ENCODE data around the gene SELL.
"Not testable (repeated sequence)": the region's sequence is repeated elsewhere in the genome, so short reads cannot be mapped to it uniquely, and the experiment has no call there.

Gene SELL

DNA sequence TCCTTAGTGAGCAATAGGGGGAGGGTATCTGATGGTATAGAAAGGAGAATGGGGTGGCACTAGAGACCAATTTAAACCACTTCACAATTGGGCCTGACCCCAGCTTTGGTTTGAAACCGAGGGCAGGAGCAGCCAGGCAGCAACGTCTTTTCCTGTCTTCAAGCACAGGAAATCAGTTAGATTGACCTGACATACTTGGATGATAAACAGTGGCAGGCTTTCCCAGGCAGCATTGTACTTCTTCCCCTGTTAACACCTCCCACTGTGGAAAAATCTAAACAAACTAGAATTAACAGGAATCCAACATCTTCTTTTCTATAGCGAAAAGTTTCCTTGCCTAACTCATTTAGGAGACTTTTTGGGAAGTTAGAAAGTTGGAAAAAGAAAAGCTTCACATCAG, 40.6 kb downstream of the SELL start:
- in situ Hi-C loops (cut with MboI; ENCODE audit: low sequenced_read_pairs, unreplicated experiment), result no loop called here
- TF ChIP-seq, protein P1, sequence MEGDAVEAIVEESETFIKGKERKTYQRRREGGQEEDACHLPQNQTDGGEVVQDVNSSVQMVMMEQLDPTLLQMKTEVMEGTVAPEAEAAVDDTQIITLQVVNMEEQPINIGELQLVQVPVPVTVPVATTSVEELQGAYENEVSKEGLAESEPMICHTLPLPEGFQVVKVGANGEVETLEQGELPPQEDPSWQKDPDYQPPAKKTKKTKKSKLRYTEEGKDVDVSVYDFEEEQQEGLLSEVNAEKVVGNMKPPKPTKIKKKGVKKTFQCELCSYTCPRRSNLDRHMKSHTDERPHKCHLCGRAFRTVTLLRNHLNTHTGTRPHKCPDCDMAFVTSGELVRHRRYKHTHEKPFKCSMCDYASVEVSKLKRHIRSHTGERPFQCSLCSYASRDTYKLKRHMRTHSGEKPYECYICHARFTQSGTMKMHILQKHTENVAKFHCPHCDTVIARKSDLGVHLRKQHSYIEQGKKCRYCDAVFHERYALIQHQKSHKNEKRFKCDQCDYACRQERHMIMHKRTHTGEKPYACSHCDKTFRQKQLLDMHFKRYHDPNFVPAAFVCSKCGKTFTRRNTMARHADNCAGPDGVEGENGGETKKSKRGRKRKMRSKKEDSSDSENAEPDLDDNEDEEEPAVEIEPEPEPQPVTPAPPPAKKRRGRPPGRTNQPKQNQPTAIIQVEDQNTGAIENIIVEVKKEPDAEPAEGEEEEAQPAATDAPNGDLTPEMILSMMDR (IDR thresholded peaks at IDR 0.05; ENCODE audit: borderline replicate concordance, control extremely low read depth, extremely low read depth, insufficient read depth, missing control alignments), result no peak
- DNase-seq (ENCODE audit: low spot score), result no peak

DNA sequence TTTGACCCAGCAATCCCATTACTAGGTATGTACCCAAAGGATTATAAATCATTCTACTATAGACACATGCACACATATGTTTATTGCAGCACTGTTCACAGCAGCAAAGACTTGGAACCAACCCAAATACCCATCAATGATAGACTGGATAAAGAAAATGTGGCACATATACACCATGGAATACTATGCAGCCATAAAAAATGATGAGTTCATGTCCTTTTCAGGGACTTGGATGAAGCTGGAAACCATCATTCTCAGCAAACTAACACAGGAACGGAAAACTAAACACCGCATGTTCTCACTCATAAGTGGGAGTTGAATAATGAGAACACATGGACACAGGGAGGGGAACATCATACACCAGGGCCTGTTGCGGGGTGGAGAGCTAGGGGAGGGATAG, 41.2 kb downstream of the SELL start:
- in situ Hi-C loops (cut with MboI; ENCODE audit: low sequenced_read_pairs, unreplicated experiment); DNase-seq (ENCODE audit: low spot score): not testable (repeated sequence)

DNA sequence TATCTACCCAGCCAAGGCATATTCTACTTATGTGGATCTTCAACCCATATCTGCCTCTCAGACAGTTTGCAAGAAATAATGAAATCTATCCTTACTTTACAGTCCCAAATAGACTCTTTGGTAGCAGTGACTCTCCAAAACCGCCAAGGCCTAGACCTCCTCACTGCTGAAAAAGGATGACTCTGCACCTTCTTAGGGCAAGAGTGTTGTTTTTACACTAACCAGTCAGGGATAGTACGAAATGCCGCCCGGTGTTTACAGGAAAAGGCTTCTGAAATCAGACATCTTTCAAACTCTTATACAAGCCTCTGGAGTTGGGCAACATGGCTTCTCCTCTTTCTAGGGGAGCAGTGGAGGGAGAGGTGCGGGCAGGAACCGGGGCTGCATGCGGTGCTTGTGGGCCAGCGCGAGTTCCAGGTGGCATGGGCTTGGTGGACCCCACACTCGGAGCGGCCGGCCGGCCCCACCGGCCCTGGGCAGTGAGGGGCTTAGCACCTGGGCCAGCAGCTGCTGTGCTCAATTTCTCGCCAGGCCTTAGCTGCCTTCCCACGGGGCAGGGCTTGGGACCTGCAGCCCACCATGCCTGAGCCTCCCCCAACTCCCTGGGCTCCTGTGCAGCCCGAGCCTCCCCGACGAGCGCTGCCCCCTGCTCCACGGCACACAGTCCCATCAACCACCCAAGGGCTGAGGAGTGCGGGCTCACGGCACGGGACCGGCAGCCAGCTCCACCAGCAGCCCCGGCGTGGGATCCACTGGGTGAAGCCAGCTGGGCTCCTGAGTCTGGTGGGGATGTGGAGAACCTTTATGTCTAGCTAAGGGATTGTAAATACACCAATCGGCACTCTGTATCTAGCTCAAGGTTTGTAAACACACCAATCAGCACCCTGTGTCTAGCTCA, 43.5 kb downstream of the SELL start:
- DNase-seq (ENCODE audit: low spot score); in situ Hi-C loops (cut with MboI; ENCODE audit: low sequenced_read_pairs, unreplicated experiment): not testable (repeated sequence)

DNA sequence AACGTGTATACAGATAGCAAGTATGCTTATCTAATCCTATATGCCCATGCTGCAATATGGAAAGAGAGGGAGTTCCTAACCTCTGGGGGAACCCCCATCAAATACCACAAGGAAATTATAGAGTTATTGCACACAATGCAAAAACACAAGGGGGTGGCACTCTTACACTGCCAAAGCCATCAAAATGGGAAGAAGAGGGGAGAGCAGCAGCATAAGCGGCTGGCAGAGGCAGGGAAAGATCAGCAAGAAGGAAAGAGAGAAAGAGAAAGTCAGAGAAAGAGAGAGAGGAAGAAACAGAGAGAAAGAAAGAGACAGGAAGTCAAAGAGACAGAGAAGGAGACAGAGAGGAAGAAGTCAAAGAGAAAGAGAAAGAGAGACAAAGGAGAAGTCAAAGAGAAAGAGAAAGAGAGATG, 44.2 kb downstream of the SELL start:
- in situ Hi-C loops (cut with MboI; ENCODE audit: low sequenced_read_pairs, unreplicated experiment); DNase-seq (ENCODE audit: low spot score): not testable (repeated sequence)

DNA sequence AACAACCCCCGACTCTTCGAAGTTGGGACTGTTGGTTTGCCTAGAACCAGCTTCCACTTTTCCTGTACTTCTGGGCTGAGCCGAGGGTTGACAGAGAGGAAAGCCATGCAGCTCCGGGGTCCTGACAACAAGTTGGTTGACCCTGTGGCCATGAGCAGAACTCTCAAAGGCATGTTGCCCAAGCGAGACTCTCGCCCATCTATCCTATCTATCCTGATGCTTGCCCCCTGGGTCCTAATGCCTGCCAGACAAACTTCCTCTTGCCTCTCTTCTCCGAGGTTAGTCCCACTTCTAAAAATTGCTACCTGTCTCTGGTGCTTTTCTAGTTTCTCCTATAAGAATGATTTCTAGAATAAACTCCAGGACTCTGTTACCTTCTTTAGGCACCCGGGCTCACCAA, 48.7 kb downstream of the SELL start:
- in situ Hi-C loops (cut with MboI; ENCODE audit: low sequenced_read_pairs, unreplicated experiment); DNase-seq (ENCODE audit: low spot score): not testable (repeated sequence)

DNA sequence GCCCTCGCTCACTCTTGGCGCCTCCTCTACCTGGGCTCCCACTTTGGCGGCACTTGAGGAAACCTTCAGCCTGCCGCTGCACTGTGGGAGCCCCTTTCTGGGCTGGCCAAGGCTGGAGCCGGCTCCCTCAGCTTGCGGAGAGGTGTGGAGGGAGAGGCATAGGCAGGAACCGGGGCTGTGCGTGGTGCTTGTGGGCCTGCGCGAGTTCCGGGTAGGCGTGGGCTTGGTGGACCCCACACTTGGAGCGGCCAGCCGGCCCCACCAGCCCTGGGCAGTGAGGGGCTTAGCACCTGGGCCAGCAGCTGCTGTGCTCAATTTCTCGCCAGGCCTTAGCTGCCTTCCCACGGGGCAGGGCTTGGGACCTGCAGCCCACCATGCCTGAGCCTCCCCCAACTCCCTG, 50.4 kb downstream of the SELL start:
- in situ Hi-C loops (cut with MboI; ENCODE audit: low sequenced_read_pairs, unreplicated experiment), result not testable (repeated sequence)

DNA sequence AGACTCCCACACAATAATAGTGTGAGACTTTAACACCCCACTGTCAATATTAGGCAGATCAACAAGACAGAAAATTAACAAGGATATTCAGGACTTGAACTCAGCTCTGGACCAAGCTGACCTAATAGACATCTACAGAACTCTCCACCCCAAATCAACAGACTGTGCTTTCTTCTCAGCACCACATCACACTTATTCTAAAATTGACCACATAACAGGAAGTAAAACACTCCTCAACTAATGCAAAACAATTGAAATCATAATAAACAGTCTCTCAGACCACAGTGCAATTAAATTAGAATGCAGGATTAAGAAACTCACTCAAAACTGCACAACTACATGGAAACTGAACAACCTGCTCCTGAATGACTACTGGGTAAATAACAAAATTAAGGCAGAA, 52.6 kb downstream of the SELL start:
- DNase-seq (ENCODE audit: low spot score); in situ Hi-C loops (cut with MboI; ENCODE audit: low sequenced_read_pairs, unreplicated experiment): not testable (repeated sequence)

More for the DNA sequence above, 50.4 kb downstream of the SELL start:
- not testable (repeated sequence) for DNase-seq (ENCODE audit: low spot score)

DNA sequence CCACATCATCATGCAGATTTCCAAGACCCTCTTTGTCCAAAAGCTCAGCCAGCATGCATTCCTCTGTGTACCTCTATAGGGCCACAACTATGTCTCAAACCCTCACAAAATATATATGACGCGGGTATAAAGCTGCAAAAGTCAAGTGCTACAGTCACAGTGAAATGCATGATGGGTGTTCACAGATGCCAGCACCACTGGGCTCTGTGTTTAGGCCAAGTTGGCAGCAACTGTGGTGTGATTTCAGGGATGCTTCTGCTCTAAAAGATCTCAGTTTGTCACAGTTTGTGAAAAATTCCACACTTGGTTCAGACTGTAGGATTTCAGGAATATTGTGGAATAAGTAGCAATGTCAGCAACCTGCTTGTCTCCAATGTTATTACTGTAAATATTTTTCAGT, 57.5 kb downstream of the SELL start:
- TF ChIP-seq, protein P1 (IDR thresholded peaks at IDR 0.05; ENCODE audit: borderline replicate concordance, control extremely low read depth, extremely low read depth, insufficient read depth, missing control alignments), result no peak
- in situ Hi-C loops (cut with MboI; ENCODE audit: low sequenced_read_pairs, unreplicated experiment), result no loop called here
- DNase-seq (ENCODE audit: low spot score), result no peak

DNA sequence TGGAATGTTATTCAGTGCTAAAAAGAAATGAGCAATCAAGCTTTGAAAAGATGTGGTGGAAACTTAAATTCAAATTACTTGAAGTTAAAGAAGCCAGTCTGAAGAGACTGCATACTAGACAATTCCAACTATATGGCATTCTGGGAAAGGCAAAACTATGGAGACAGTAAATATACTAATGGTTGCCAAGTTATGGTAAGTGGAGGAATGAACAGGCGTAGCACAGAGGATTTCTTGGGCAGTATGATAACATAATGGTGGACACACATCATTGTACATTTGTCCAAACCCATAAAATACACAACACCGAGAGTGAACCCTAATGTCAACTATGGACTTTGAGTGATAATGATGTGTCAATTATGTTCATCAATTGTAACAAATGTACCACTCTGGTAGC, 60.4 kb downstream of the SELL start:
- in situ Hi-C loops (cut with MboI; ENCODE audit: low sequenced_read_pairs, unreplicated experiment), result no loop called here
- DNase-seq (ENCODE audit: low spot score), result no peak
- TF ChIP-seq, protein P1 (IDR thresholded peaks at IDR 0.05; ENCODE audit: borderline replicate concordance, control extremely low read depth, extremely low read depth, insufficient read depth, missing control alignments), result no peak

DNA sequence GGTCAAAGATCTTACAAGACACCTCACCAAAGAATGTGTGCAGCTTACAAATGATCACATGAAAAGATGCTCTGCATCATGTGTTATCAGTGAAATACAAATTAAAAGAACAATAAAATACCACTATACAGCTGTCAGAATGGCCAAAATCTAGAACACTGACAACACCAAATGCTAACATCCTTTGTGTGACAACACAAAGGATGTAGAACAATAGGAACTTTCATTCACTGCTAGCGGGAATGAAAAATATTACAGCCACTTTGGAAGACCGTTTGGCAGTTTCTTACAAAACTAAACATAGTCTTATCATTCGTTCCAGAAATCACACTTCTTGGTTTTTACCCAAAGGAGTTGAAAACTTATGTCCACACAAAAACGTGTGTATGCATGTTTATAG, 60.9 kb downstream of the SELL start:
- TF ChIP-seq, protein P1 (IDR thresholded peaks at IDR 0.05; ENCODE audit: borderline replicate concordance, control extremely low read depth, extremely low read depth, insufficient read depth, missing control alignments), result no peak
- in situ Hi-C loops (cut with MboI; ENCODE audit: low sequenced_read_pairs, unreplicated experiment), result no loop called here
- DNase-seq (ENCODE audit: low spot score), result no peak
